Stimulated activated CD4-positive, alpha-beta T cell treated with anti-CD3 and anti-CD28 coated beads, Interleukin-4, amount 100 ng/mL, for 1 hour (primary cell): Measurements from ENCODE around the gene TANK.
A peak's percentile ranks its signal among the peaks of the same experiment; 100 is the strongest.
"Not testable (repeated sequence)": the region's sequence is repeated elsewhere in the genome, so short reads cannot be mapped to it uniquely, and the experiment has no call there.

Experiments
- DNase-seq: peaks from one replicate; pipeline ENCODE4 v3.0.0-alpha.2; 2020

TANK gene

DNA sequence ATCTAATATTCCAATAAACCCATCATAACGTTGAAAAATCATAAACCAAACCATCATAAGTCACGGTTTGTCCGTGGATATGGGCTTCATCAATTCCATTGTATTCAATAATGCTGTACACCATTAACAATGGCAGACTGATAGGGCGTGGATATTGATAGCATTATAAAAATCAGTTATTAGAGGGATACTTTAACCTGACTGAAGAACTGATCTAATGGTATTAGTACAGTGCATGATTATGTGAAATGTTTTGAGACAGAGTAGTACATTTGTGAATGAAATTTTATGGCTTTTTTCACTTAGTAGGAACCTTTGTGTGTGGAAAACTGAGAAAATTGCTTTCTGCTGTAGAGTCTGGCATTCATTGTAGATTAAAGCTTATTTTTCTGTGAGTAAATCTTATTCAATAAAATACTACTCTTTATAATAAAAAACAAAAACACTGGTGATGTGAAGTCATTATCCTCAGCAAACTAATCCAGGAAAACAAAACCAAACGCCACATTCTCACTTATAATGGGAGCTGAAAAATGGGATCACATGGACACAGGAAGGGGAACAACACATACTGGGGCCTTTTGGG, 119.1 kb downstream of the TANK start:
- DNase-seq, result not testable (repeated sequence)

DNA sequence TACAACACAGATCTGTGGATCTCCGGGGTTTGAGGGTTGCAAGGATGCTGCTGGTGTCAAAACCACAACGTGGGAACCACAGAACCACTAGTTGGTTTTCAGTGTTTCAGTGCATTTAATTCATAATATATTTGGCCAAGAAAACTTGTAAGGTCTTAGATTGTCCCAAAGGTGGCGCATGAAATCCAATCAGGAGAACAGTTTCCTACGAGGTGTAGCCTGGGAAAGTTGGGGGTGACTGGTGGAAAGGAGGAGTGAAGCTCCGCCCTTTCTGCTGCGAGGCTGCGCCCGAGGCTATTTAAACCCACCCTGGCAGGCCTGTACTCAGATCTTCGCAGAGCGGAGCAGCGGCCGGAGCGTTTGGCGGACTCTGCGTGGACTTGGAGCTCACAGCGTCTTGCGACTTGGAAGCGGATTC, 120.7 kb downstream of the TANK start:
- peak; percentile 43 for DNase-seq

DNA sequence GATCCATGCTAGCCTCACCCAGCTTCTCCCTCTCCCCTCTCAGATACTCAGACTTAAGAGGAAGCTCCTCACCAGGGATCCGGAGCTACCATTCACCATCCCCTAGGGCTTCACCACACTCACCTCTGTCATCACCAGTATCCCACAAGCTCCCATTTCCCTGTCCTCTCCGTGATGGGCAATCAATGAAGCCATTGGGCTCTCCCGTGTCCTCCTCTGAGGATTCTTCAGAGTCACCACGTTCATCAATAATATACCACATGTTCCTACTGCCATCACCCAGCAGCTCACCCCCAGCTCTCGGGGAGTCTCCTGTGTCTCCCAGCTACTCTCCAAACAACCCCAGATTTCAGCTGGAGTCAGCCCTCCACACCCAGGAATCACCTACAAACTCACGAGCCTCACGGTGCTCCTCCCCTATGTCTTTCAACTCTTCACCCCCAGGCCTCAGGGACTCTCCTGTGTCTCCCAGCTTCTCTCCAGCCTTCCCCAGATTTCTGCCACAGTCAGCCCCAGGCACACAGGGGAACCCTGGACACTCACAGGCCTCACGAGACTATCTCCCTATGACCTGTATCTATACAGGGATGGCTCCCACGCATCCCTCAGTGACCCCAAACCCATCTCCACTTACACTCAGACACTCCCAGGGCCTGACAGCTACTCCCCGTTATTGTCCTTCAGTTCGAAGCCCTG, 121.5 kb downstream of the TANK start:
- not testable (repeated sequence) for DNase-seq

DNA sequence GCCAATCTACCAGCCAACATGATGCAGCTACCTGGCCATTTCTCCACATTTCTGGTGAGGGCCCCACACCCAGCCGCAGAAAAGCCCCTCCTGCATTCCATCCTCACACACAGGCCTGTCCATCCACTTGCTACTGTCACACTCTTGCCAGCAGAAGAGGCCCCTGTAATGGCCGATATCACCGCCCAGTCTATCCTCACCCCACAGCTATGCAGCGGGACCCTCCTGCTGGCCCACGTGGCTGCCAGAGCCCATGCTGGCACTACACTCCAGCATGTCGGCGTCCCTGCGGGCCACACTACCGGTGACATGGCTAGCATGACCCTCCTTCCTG, 122.0 kb downstream of the TANK start:
- not testable (repeated sequence) for DNase-seq

DNA sequence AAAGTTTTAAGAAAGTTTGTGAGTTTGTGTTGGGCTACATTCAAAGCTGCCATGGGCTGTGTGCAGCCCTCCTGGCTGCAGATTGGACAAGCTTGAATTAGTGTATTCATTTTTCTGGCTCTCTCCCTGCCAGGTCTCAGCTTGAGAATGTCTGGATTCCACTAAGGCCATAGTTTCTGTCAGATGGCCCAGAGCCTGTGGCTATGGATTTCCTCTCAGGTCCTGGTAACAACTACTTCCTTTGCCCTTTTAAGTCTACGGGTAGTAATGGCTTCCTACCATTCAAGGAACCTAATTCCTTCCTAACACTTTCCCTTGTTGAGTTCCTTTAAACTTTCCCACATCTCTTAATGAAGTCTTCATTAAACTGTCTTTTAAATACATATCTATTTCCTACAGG, 123.7 kb downstream of the TANK start:
- no peak for DNase-seq
